ENCODE data around the gene TOM1L2.

Gene TOM1L2

DNA sequence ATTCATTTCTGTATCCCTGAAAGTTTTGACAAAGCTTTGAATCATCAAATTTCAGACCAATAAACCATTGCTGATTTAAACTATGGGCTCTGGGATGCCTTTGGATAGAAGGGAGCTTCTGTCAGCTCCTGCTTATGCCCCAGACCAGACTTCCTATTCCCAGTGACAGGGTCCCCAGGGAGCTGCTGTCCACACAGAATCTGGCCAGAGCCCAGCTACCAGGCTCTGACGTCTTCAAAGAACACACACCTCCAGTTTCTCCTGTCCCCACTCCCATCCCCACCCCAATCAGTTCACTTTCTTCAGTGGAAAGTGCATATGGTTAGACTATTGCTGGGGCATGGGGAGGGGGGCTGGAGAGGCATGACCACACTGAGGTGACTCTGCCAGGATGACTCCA is 83.8 kb downstream of the TOM1L2 start:
- CTCF ChIA-PET = interaction anchor here (0.6 to 2.4 kb wide), 9 partner anchors 12 to 101 kb away, joined by 3 to 12 read pairs (median 4); no protein-coding TSS in a partner anchor
- no peak for TF ChIP-seq BHLHE40 (IDR thresholded peaks at IDR 0.05; ENCODE audit: borderline replicate concordance)
- TF ChIP-seq SUZ12 (IDR thresholded peaks at IDR 0.05) = no peak
- no peak for TF ChIP-seq FOXM1 (IDR thresholded peaks at IDR 0.05; ENCODE audit: borderline replicate concordance)
- TF ChIP-seq FOXA1 (IDR thresholded peaks at IDR 0.05) = no peak
- TF ChIP-seq, protein P1, sequence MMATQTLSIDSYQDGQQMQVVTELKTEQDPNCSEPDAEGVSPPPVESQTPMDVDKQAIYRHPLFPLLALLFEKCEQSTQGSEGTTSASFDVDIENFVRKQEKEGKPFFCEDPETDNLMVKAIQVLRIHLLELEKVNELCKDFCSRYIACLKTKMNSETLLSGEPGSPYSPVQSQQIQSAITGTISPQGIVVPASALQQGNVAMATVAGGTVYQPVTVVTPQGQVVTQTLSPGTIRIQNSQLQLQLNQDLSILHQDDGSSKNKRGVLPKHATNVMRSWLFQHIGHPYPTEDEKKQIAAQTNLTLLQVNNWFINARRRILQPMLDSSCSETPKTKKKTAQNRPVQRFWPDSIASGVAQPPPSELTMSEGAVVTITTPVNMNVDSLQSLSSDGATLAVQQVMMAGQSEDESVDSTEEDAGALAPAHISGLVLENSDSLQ (IDR thresholded peaks at IDR 0.05) = no peak
- no peak for TF ChIP-seq FOXK2 (IDR thresholded peaks at IDR 0.05)
- no peak for TF ChIP-seq HDGF (IDR thresholded peaks at IDR 0.05; ENCODE audit: borderline replicate concordance)
- no peak for TF ChIP-seq ZNF384 (IDR thresholded peaks at IDR 0.05)
- TF ChIP-seq NFRKB (IDR thresholded peaks at IDR 0.05) = no peak
- TF ChIP-seq LEF1 (IDR thresholded peaks at IDR 0.05; ENCODE audit: borderline replicate concordance) = no peak
- no peak for DNase-seq (ENCODE audit: extremely low spot score)
- POLR2A ChIA-PET = interaction anchor here (1.2 to 2.0 kb wide), 2 partner anchors 31 to 52 kb away, joined by 5 to 7 read pairs; partner anchors contain the start of gene SREBF1

DNA sequence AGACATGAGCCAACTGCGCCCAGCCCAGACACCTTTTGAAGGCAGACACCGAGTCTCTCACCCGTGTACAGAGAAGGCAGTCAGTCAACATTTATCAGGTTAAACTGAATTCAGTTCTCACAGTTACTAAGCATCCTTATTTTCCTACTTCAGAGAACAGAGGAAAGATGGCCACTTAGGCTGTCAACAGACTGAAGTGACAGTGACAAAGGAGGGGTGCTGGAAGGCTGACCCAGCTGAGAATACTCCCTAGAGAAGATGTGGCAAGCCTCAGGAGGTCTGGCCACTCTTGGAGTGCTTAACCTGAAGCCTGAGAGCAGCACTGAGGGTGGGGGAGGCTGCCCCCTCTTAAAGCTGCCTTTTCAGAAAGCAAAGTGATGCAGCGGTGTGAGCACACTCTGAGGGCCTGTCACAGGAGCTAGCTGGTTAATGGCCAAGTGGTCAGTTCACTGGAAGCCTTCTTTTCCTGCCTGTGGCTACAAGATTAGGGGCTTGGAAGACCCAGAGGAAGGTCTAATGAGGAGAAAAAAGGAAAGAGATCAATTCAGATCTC is 84.4 kb downstream of the TOM1L2 start:
- ChIA-PET POLR2A (interaction anchor here (2.0 kb wide), 1 partner anchor 52 kb away, joined by 7 read pairs; the partner anchor contains the start of gene SREBF1), CTCF (interaction anchor here (0.6 to 2.4 kb wide), 7 partner anchors 14 to 145 kb away, joined by 3 to 12 read pairs (median 3); no protein-coding TSS in a partner anchor)
- TF ChIP-seq CTBP1 (IDR thresholded peaks at IDR 0.05; ENCODE audit: borderline replicate concordance) = no peak
- TF ChIP-seq NFRKB (IDR thresholded peaks at IDR 0.05) = no peak
- TF ChIP-seq FOXA1 (IDR thresholded peaks at IDR 0.05) = no peak
- TF ChIP-seq FOXM1 (IDR thresholded peaks at IDR 0.05; ENCODE audit: borderline replicate concordance) = no peak
- no peak for TF ChIP-seq ARNT (IDR thresholded peaks at IDR 0.05)
- TF ChIP-seq LEF1 (IDR thresholded peaks at IDR 0.05; ENCODE audit: borderline replicate concordance) = no peak
- no peak for TF ChIP-seq FOXK2 (IDR thresholded peaks at IDR 0.05)
- no peak for TF ChIP-seq L3MBTL2 (conservative IDR thresholded peaks at IDR 0.05)
- TF ChIP-seq TARDBP (IDR thresholded peaks at IDR 0.05) = no peak
- no peak for TF ChIP-seq ZNF384 (IDR thresholded peaks at IDR 0.05)
- no peak for TF ChIP-seq ELF4 (IDR thresholded peaks at IDR 0.05)
- no peak for DNase-seq (ENCODE audit: extremely low spot score)

DNA sequence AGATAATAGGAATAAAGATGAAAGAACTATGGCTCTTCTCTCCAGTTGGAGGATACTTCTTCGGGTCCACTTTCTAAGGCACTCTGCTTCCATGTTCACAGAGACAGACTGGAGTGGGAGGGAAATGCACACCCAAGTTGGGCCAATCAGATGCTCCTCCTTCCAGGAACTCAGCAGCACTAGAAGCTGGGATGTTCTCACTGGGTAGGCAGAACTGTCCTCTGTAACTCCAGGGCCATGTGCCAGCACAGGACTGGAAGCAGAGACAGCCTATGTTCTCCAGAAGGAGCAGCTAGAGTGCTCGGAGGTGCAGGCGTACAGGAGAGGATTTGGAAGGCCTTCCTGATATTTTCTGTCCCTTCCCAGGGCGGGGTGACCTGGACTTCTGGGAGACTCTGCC is 85.5 kb downstream of the TOM1L2 start:
- TF ChIP-seq SUZ12 (IDR thresholded peaks at IDR 0.05) = no peak
- TF ChIP-seq TARDBP (IDR thresholded peaks at IDR 0.05) = no peak
- no peak for TF ChIP-seq ZNF384 (IDR thresholded peaks at IDR 0.05)
- TF ChIP-seq, protein P1 (IDR thresholded peaks at IDR 0.05) = no peak
- no peak for TF ChIP-seq CTBP1 (IDR thresholded peaks at IDR 0.05; ENCODE audit: borderline replicate concordance)
- TF ChIP-seq HDGF (IDR thresholded peaks at IDR 0.05; ENCODE audit: borderline replicate concordance) = no peak
- ChIA-PET CTCF (interaction anchor here (1.5 kb wide), 1 partner anchor 146 kb away, joined by 3 read pairs; no protein-coding TSS in a partner anchor), POLR2A (interaction anchor here (1.4 to 2.0 kb wide), 2 partner anchors 10 to 50 kb away, joined by 3 to 7 read pairs; partner anchors contain the start of gene SREBF1)
- no peak for DNase-seq (ENCODE audit: extremely low spot score)

DNA sequence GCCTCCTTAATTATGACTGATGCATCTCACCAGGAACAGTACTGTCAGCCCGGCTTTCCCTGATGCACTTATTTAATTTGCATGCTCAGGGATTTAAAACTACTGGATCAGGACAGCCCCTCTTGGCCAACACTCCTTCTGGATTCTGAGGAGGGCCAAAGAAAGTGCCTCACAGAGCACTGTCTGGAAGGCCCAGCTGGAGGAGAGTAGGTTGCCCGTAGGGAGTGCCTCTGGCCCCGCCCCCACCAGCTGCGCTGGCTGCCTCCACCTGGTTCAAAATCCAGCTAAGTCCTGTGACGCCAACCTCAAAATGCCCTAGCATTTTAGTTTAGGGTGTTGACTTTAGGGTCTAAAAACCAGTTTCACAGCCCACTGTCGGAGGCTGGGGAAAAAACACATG is 86.0 kb downstream of the TOM1L2 start:
- CTCF ChIA-PET = no interaction called here
- TF ChIP-seq ARNT (IDR thresholded peaks at IDR 0.05) (no peak), CTBP1 (IDR thresholded peaks at IDR 0.05; ENCODE audit: borderline replicate concordance) (no peak), TARDBP (IDR thresholded peaks at IDR 0.05) (no peak), HDGF (IDR thresholded peaks at IDR 0.05; ENCODE audit: borderline replicate concordance) (no peak), SP1 (IDR thresholded peaks at IDR 0.05) (no peak), FOXK2 (IDR thresholded peaks at IDR 0.05) (no peak), ELF4 (IDR thresholded peaks at IDR 0.05) (no peak), NFRKB (IDR thresholded peaks at IDR 0.05) (no peak)
- POLR2A ChIA-PET = interaction anchor here (1.4 kb wide), 1 partner anchor 10 kb away, joined by 3 read pairs; no protein-coding TSS in a partner anchor
- no peak for DNase-seq (ENCODE audit: extremely low spot score)

DNA sequence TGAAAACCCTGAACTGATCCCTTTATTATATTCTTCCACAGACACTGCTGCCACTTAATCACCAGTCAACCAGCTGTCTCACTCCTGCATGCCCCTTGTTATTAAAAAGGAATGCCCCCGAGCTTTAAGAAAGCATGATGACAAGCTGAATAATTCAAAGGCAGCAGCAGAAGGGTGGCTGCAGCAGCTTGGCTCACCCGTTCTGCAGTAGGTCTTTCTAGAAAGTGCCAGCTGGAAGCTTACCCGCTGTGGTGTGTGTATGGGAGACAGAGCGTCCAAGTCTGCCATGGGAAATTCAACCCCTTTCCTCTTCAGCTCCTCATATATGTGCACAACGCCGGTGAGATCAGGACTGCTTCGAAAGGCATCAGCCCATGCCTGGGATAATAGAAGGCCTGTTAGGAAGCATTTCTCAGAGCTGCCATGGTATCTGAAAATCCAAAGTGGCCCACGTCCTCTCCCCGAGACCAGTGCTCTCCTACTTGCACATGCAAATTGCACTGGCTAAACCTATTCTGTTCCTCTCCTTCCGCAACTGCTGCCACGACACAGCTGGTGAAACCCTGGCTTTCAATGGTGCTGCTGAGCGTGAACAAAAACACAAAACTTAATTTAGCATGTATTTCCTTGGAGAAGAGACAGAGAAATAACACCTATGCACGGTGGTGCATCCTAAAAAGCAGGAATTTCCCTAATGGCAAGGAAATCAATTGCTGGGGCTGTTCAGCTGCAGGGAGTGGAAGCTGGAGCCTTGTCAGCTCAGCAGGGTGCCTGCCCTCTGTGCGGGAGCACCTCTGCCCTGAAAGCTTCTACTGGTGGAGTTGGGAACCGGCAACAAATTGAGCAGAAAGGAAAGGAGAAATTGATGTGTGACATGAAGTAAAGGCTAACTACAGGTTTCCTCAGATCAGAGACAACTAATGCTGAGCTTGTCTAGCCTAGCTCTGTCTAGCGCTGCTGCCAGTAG is 87.5 kb downstream of the TOM1L2 start:
- ChIA-PET CTCF (interaction anchor here (0.6 to 1.9 kb wide), 5 partner anchors 8 to 73 kb away, joined by 3 to 7 read pairs (median 4); no protein-coding TSS in a partner anchor), POLR2A (interaction anchor here (2.2 kb wide), 1 partner anchor 48 kb away, joined by 11 read pairs; the partner anchor contains the start of gene SREBF1)
- no peak for TF ChIP-seq ARNT (IDR thresholded peaks at IDR 0.05)
- no peak for TF ChIP-seq FOXK2 (IDR thresholded peaks at IDR 0.05)
- TF ChIP-seq HDGF (IDR thresholded peaks at IDR 0.05; ENCODE audit: borderline replicate concordance) = no peak
- no peak for TF ChIP-seq NFRKB (IDR thresholded peaks at IDR 0.05)
- no peak for TF ChIP-seq L3MBTL2 (conservative IDR thresholded peaks at IDR 0.05)
- TF ChIP-seq ELF4 (IDR thresholded peaks at IDR 0.05) = no peak
- no peak for TF ChIP-seq SUZ12 (IDR thresholded peaks at IDR 0.05)
- TF ChIP-seq BHLHE40 (IDR thresholded peaks at IDR 0.05; ENCODE audit: borderline replicate concordance) = no peak
- no peak for TF ChIP-seq TARDBP (IDR thresholded peaks at IDR 0.05)
- TF ChIP-seq, protein P1 (IDR thresholded peaks at IDR 0.05) = no peak
- no peak for TF ChIP-seq SP1 (IDR thresholded peaks at IDR 0.05)
- no peak for TF ChIP-seq FOXM1 (IDR thresholded peaks at IDR 0.05; ENCODE audit: borderline replicate concordance)
- no peak for TF ChIP-seq ZNF384 (IDR thresholded peaks at IDR 0.05)
- TF ChIP-seq FOXA1 (IDR thresholded peaks at IDR 0.05) = no peak
- TF ChIP-seq LEF1 (IDR thresholded peaks at IDR 0.05; ENCODE audit: borderline replicate concordance) = no peak
- no peak for TF ChIP-seq CTBP1 (IDR thresholded peaks at IDR 0.05; ENCODE audit: borderline replicate concordance)
- DNase-seq (ENCODE audit: extremely low spot score) = peak; percentile 28
